GM21619 (cell line): ENCODE results near the gene ULBP2.

Source experiments
- ATAC-seq: cut with Tn5 transposase; IDR thresholded peaks from one replicate; pipeline ENCODE4 v1.9.1; 2021; ENCODE audit not compliant: unreplicated experiment

The ULBP2 gene, protein sequence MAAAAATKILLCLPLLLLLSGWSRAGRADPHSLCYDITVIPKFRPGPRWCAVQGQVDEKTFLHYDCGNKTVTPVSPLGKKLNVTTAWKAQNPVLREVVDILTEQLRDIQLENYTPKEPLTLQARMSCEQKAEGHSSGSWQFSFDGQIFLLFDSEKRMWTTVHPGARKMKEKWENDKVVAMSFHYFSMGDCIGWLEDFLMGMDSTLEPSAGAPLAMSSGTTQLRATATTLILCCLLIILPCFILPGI

DNA sequence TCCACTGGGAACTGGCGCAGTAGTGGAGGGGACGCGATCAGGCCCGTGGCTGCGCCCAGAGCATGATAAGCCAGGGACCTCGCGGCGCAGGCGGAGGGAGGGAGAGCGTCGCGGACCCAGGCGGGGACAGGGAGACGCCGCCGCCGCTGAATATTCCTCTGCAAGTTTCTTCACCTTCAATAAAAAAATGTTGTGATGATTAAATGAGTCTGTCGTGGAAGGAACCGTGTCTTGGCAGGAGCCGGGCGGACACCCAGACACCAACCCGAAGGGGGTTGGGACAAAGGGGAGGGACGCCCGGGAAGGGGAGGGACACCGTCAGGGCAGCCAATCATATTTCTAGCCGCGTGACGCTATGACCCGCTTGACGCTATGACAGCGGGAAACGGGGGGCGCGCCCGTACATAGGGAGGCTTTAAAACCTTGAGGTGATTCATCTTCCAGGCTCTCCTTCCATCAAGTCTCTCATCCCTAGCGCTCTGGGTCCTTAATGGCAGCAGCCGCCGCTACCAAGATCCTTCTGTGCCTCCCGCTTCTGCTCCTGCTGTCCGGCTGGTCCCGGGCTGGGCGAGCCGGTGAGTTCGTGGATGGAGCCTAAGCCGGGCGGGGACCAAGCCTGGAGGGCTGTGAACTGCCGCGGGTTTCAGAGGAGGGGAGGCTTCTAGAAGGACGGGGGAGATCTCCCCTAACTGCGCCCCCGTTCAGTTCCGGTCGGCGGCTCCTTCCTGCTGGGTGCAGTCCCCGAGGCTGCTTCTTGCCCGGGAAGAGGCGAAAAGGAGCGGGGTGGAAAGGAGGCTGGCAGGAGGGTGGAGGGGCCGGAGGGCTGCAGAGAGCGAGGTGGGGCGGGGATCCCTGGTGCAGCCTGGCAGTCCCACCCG, at the start of gene ULBP2:
Gene ULBP2 (plus strand): TSS at position 432 of the 878 bp plus-strand sequence. CDS start 59 bp downstream, at position 491.
- no peak for ATAC-seq

DNA sequence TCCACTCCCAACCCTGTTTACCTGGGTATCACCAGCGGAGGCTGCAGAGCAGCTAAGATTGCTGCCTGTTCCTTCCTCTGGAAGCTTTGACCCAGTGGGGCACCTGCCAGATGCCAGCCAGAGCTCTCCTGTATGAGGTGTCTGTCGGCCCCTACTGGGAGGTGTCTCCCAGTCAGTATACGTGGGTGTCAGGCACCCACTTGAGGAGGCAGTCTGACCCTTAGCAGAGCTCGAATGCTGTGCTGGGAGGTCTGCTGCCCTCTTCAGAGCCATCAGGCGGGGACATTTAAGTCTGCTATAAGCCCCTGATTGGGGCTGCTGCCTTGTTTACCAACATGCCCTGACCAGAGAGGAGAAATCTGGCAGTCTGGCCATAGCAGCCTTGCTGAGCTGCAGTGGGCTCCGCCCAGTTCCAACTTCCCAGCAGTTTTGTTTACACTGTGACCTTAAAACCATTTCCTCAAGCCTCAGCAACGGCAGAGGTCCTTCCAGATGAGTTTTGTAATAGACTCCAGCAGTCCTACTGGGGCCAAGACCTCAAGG, 46.7 kb upstream of the ULBP2 start:
- ATAC-seq, result no peak

DNA sequence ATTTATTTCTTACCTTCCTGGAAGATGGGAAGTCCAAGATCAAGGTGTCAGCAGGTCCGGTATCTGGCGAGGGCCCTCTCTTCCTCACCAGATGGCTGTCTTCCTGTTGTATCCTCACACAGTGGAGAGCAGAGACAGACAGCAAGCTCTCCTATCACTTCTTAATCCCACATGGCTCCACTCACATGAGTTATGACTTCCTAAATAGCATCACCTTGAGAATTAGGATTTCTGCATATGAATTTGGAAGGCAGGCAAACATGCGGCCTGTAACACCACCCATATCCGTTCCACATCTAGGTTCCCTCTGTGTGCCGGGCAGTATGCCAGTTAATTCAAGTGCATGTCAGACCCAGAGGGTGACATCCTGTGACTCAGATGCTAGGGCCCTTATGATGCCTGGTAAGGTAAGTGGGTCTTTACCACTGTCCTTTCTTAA, 46.0 kb upstream of the ULBP2 start:
- no peak for ATAC-seq

DNA sequence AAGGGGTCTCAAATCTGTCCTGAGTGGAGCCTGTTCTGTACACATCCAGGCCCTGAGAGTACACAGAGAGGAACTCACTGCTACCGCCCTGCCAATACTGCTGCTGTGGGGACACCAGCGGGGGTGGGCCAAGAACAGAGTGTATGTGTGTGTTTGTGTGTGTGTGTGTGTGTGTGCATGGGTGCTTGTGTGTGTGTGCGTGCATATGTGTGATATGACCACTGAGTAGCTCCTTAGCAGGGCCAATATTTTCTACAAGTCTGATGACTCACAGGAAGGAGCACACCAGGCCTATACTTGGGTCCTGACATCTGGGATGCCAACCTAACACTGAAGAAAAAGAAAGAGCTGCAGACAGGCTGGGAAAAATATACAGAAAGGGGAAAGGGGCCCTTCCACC, 45.3 kb upstream of the ULBP2 start:
- no peak for ATAC-seq

DNA sequence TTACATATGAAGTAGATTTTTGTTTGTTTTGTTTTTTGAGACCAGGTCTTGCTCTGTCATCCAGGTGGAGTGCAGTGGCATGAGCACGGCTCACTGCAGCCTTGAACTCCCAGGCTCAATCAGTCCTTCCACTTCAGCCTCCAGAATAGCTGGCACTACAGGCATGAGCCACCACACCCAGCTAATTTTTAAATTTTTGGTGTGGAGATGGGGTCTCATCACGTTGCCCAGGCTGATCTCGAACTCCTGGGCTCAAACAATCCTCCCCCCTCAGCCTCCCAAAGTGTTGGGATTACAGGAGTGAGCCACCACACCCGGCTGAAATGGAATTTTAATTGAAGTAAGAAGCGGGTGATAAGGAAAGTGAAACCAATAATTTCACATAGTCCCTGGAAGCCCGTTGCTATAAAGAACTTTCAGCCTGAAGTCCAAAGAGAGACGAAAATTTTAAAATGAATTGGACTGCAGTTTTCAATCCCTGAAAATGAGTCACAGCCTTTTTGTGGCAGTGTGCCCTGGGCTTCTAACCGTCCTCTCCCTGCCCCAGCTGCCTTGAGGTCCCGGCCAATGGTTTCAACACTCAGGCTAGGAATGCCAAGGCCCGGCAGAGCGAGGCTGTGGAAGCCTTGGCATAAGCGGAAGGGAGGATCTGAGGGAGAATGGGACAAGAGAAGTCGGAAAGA, 44.7 kb upstream of the ULBP2 start:
- no peak for ATAC-seq

DNA sequence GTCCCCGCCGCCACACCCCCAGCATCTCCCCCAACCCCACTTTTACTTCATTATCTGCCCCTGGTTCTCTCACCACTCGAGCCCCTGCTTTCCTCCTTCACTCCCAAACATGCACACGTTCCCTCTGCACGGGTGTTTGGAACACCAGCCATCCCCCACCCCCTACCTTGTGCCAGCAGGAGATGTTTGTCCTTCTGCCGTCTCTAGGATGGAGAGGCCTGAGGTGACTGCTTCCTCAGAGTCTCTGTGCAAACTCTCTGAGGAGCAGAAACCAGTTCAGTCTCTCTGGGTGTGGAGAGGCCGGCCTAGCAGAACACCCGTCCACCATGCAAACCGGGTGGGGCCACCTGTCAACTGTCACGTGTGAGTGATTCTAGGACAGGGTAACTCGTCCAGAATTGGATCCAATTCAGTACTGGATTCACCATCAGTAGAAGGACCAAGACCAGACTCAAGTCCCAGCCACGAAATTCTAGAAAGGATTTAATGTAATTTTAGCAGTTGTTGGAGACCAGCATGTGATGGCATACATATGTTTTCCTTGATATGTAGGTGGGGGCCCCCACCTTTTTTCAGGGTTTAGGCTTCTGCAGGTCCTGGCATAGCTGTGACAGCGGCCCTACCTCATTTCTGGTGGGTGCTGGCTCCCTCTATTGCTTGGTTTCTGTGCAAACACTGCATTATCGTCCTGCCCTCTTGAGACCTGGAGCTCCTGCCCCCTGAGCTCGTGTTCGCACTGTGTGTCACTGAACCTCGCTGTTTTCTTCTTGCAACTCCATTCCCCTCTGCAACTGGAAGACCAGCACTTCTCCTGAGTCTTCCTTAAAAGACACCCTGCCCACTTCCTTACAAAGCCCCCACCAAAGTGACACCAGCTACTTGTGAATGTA, 43.7 kb upstream of the ULBP2 start, which contains the start of gene RAET1E:
Gene RAET1E (minus strand): TSS at position 259 of the 890 bp plus-strand sequence. CDS start 7,212 bp downstream, outside the sequence.
- no peak for ATAC-seq

DNA sequence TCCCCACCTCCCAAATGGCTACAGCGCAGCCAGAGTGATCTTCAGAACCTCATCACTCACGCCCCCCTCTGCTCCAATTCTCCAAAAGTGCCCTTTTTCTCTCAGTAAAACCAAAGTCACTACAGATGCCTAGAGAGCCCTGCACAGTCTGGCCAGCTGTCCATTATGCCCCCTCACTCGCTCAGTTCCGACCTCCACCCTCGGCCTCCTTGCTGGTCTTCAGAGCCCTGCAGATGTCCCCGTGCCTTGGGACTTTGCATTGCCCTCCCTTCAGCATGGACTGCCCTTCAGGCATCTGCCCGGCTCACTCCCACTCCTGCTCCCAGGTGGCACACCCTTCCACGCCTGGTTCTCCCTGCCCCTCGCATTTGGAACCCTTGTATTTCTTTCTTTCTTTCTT, 42.8 kb upstream of the ULBP2 start:
- no peak for ATAC-seq

DNA sequence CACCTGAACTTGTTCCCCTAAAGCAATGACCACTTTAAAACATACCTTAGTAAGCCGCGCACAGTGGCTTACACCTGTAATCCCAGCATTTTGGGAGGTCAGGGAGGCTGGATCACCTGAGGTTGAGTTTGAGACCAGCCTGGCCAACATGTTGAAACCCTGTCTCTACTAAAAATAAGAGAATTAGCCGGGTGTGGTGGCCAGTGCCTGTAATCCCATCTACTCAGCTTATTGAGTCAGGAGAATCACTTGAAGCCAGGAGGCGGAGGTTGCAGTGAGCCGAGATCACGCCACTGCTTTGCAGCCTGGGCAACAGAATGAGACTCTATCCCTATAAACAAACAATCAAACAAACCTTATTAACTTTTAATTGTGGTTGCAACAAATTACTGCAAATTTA, 42.3 kb upstream of the ULBP2 start:
- ATAC-seq, result no peak

DNA sequence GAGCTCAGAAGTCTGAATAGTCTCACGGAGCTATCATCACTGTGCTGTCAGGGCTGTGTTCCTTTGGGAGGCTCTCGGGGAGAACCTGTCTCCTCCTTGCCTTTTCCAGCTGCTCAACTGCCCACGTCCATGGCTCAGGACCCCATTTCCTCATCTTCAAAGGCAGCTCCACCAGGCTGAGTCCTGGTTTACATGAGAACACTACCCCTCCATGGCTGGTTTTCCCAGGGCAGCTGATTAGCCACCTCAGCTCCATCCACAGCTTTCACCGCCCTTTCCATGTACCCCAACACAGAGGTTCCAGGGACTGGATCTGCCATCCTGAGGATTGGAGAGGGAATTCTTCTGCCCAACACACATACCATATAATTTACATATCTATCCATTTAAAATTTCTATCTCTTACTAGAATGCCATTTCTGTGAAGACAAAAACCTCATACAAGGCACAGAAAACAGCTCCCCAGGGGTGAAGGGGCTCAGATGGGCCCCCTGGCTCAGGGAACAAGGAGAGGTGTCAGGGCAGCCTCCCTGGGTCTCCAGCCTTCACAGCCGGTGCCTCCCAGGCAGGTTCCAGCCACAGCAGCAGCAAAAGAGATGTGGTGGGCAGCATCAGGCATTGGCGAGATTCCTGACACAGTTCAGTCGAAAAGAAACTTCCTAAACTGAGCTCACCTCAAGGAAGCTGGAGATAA, 41.7 kb upstream of the ULBP2 start:
- ATAC-seq, result no peak

DNA sequence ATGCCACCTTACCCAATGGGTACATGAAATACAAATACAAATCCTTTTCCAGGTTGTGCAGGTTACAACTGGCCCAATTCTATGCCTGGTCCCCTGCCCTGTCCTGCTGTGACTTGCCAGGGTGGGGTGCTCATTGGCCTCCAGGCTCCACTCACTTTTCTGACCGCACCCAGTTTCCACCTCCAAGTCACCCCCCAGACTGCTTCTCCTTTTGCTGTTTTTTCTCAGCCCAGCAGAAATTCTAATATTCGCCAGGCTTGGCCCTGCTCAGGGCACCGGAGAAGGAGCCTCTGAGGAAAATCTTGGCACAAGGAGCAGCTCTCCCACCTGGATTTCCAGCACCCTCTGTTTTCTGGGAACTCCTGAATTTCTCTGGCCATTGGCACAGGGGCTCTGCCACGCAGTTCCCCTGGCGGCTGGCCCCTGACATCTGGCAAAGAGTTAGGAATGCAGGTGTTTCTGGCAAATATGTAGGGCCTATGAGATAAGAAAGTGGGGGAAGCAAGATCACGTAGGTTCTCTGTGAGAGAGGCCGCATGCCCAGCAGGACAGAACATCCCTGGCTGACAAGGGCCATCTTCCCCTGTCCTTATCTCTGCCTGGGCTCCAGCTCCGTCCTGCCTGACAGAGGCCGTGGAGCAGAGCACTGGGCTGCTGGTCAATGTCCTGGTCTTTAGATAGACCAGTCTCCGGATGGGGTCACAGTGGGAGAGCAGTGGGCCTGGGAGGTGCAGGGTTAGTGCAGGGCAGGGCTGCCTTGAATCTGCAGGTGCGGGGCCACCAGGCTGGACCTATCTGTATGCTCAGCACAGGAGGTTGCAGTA, 41.0 kb upstream of the ULBP2 start:
- ATAC-seq, result no peak

DNA sequence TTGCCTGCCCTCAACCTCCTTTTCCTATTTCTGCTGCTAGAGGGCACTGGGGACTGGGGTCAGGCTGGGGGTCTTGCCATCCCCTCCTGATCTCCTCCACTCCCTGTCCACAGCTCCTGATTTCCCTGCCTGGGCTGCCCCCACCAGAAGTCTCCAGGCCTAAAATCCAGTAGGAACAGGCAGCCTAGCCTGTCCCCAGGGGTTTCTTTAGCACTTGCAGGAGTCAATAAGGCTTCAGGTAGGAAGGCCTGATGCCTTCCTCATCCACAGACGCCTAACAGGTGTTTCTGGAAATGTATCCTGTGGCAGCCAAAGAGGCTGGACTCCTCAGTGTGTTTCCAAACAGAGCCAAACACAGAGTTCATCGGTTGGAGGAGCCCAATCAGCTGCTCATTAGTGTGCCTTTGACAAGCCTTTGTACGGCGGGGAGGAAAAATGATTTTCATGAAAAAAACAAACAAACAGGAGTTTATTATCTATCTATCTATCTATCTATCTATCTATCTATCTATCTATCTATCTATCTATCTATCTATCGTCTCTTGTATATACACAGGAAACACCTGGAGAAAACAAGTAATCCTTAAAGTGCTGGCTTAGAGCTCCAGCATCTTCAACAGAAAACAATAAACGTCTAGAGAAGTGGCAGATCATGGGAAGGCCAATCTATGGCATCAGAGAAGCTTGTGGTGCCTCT, 40.2 kb upstream of the ULBP2 start:
- ATAC-seq, result no peak

DNA sequence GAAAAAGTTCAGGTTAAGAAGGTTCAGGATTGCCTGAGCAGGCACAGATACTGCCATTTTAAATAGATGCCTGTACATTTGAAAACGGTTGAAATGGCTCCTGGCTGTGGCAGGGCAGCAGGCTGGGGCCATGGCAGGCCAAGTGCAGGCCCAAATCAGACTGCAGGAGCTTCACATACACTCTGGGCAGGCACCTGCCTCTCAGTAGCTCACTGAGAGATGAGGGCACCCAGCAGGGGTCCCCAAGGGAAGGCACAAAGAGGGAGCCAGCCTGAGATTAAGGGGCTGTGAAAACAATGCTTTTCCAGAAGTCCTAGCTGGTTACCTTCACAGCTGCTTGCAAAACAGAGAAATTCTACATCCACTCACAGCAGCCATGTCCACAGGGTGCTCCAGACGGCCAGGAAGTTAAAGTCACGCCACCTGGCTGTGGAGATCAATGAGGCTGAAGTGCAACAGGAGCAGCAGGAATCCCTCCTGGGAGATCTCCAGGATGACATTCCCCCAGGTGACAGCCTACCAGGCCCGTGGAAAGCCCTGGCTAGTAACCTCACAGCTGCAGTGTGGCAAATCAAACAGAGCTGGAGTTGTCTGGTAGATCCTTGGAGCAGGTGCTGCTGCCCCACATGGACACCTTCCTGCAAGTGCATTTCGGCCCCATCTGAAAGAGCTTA, 37.7 kb upstream of the ULBP2 start:
- no peak for ATAC-seq

DNA sequence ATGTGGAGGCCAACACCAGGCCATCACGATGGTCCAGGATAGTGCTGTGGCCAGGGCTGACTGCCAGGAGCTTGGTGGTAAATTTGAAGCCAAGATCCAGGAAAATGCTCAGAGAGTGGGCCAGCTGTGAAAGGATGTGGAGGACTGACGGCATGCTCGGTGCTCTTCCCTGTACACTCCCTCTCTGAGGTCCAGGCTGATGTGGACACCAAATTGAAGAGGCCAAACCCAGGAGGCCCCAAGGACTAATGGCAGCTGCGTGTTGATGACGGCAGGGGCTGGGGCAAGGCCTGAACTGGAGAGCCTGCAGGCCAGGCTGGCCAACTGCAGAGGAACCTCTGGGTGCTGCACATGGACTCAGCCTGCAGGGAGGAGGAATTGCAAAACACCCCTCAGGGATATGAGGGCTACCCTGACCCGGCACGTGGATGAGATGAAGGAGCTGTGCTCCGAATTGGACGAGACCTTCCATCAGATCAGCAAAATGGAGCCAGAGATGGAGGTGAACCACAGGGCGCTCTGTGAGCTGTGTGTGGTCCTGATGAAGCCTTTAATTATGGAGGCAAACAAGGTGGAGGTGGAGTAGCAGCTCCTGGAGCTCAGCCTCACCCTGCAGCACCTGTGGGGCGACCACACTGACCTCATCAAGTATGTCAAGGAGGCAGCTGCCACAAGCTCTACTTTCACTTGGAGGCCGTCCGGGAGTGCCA, 37.0 kb upstream of the ULBP2 start:
- no peak for ATAC-seq

DNA sequence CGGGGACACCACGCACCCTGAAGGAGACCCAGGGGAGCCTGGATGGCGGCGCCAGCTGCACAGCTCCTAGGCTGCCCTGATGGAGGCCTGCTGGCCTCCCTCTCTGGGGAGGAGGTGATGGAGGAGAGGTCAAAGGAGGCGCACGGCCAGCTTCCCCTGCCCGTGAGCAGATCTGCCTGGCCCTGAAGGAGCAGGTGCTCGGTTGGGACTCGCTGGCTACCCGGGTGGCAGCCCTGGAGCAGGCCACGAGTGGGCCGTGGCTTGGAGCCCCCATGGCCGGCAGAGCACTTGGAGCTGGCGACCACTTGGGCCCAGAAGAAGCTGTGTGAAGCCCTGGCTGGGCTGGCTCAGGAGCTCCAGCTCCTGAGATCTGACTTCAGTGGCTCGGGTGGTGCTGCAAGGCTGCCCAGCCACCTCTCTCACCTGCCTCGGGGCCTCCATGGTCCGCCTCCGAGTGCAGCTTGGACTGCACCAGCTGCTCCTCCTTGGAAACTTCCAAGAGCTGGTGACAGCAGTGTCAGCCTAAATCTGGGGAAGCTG, 36.4 kb upstream of the ULBP2 start:
- no peak for ATAC-seq

DNA sequence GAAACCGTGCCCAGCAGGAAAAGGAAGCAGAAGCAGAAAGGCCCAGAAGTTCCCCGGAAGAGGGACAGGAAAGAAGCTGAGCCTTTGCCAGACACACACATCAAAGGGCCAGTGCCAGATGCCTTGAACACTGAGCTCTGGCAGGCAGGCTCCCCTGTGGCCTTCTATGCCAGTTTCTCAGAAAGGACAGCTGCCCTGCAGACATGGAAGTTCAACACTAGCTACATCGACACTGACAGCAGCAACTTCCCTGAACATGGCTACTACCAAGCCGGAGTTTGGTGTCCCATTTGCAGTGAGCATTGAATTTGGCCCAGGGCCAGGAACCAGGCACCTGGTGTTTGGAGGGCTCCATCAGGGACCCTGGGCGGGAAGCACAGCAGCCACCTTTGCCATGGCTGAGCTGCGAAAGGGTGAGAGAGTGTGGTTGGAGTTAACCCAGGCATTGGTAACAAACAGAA, 35.9 kb upstream of the ULBP2 start:
- ATAC-seq, result no peak

DNA sequence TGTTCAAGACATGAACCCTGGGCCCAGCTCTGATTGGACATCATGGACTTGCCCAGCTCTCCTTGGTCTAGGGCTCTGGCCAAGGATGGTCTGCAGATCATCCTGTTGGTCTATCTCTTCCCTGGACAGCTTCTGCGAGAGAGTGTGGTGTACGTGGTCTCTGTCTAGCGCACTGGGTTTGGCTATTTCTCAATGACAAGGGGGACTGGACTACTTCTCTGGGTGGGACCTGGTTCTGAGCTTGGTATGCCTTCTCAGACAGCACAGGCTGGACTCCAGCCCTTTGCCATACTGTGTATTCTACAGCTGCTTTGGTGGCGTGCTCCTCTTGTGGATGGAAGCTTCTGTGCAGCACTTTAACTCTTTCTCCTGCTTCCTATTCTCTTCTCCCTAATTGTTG, 35.4 kb upstream of the ULBP2 start:
- no peak for ATAC-seq

DNA sequence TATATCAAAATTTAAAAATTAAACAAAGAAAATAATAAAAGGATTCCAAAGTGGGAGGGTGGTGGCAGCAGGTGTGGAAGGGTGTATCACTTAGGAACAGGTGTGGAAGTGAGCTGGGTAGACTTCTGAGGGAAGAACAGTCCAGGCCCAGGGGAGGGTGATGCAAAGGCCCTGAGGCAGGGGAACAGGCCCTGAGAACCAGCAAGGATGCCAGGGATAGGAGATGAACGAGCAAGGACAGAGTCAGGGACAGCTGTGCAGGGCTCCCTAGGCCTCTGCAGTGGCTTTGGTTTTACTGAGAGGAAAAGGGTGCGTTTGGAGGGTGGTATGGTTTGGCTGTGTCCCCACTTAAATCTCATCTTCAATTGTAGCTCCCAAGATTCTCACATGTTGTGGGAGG, 34.5 kb upstream of the ULBP2 start:
- ATAC-seq, result no peak
